Stimulated activated CD8-positive, alpha-beta memory T cell treated with anti-CD3 and anti-CD28 coated beads, Interleukin-7, amount 100 ng/mL, for 1 hour (primary cell): ENCODE results near the gene N4BP2L2.
"Not testable (repeated sequence)": the region's sequence is repeated elsewhere in the genome, so short reads cannot be mapped to it uniquely, and the experiment has no call there.

Experiments used
- DNase-seq, 2 donors: peaks; one replicate each; pipeline ENCODE4 v3.0.0-alpha.2; 2020; ENCODE audit warnings: low read depth in 2 of 2

The N4BP2L2 gene

DNA sequence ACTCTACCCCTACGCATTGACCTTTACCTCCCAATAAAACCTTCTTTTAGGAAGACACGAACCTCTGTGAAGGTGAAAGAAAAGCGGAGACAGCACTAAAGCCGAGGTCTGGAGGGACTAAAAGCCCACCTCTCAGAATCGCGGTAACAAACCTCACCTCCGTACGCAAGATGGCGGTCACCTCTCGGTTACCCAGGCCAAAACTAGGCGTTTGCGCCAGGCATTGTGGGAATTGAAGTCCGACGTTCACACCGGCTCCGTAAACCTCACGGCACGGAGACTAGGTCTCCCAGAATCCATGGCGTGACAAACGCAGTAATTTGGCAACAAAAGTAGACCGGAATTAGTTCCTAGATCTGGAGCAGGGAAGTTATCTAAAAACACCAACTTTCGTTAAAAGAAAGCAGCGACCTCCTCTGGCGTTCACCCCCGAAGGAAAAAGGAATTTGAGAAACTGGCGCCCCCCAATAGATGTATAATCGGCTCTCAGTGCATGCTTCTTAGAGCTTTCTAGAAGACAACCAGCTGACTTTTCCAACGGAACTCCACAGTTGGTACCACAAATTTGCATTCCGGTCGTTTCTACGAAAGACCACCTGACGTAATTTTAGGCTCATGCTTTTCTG, at the start of gene N4BP2L2:
Gene N4BP2L2 (minus strand): TSS at position 175 of the 626 bp plus-strand sequence. CDS start 1,768 bp downstream, outside the sequence.
- peak; percentile 74 to 77 for DNase-seq

DNA sequence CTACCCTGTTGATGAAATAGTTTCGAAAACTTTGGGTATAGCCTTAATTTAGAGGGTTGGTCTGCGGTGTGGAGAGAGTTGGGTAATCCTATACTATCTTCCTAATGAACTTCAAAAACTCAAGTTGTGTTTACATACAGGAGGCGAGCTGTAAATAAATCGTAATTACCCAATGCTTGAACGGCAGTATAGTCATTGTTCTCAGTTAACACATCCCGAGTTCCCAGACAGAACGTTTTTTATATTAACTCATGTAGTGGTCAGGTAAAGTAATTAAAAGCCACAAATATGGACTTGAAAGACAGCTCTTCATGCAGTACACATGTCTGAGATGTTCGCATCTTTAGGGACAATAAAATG, 49.2 kb upstream of the N4BP2L2 start:
- no peak for DNase-seq

DNA sequence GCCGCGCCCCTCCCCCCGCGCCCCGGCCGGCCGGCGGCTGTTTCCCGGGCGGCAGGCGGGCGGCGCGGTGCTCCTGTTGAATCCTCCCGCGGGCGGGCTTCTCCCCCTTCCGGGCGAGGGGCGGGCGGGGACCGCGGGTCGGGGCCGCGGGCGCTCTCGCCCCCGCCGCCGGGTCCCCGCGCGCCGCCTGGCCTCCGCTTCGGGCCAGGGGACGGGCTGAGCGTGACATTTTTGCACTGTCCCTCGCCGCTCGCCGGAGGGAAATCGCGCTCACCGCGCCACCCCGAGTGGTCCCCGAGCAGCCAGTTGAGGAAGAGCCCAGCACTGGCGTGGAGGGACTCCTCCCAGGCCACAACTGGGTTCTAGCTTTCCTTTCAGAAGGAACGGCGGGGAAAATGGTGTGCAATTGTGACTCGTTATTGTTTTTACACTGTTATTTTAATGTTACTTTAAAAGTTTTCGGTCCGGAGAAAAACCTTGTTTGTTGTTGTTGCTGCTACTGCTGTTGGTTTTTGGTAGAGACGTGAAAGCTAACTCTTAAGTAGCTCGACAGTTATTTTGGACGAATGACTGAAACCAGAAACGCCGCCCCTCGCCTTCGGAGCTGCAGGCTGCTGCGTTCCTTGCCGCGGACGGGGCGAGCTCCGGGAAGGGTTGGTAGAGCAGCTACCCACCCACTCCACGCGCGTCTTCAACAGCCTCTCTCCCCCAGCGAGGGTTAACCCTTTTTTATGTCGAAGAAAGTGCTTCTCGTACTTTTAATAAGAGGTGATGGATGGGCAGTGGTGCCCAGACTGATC, 48.6 kb upstream of the N4BP2L2 start:
- DNase-seq, result peak; percentile 2 to 25

DNA sequence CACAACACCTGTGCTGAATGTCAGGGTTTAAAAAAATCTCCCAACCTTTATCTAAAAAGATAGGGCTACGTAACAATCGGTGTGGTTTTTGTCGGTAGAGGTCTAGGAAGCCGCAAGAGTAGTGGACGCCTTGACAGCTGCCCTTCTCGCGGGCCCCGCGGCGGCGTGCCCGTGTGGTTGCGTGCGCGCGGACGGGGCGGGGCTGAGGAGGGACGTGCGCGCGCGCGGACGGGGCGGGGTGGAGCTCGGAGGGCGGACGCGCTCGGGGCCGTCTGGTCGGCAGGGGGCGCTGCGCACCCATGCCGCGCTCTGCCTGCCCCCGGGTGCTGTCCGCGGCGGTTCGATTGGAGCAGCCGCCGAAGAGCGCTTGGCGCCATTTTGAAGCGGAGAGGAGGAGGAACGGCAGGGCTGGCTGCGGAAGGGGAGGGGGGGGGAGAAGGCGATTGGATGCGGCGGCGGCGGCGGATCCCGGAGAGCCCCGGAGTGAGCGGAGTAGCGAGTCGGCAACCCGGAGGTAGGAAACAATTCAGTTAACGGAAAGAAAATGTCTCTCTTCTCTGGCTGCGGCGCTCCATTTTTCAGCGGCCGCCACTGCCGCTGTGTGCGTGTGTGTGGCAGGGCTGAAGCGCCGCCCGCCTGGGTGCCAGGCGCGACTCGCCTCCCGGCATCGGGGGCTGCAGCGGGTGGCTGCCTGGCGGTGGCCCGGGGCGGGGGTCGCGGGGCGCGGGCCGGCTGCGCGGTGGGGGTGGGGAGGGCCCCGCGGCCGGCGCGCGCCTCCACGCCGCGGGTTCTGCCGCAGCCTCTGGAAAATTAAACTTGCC, 47.7 kb upstream of the N4BP2L2 start, which contains the start of gene PDS5B:
Gene PDS5B (plus strand): TSS at position 373 of the 821 bp plus-strand sequence. CDS start 62,321 bp downstream, outside the sequence.
- DNase-seq, result peak; percentile 86 to 92

DNA sequence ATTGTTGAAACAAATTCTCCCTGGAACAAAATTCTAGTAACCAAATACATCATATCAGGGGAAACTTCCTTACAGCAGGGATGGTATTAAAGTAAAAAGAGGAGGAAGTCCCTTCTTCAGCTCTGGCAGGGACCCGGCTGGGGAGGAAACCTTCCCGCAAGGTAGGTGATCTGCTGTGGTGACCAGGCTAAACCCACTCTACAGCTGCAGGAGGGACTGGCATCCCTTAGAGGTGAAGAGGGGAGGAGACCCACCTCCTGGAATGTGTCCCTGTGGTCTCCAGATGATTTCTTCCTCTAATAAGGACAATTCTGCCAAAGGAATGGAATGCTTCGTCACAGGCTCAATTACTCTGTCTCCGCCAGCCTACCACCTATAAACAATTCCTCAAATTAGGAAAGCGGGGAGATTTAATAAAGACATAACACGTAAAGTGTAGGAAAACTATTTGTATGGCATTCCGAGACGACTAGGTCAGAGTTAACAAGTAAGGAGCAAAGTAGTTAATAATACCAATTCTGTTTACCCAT, 47.0 kb upstream of the N4BP2L2 start:
- no peak for DNase-seq

DNA sequence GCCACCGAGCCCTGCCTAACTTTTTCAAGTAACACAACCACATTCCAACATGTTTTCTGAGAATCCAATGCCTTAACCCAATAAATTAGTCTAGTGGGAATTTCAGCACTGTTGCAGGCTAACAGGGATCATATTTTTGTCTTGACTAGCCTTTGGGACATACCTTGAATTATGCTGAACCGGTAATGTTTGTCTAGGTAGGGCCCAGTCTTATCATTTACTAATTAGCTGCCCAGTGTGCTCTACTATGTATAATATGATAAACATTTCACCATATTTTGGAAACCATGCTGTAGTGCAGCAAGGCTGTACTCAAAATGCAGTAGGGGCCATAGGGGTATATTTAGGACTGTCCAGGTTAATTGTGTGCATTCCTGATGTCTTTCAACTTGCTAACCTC, 44.4 kb upstream of the N4BP2L2 start:
- DNase-seq, result no peak

DNA sequence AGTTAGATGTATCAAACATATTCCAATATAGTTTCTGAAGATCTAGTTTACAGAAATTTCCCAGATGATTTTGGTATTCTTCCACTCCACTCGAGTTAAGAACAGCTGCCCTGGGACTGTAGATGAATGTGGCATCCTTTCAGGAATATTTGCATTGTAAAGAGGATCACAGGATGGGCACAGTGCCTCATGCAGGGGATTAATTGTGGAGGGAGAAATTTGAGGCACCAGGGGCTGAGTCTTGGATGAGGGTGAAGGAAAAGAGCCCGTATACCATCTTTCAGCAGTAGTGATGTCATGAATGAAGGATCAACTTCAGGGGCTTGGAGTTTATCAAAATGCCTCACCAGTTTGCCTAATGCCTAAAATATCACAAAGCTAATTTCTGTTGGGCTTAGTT, 43.7 kb upstream of the N4BP2L2 start:
- no peak for DNase-seq

DNA sequence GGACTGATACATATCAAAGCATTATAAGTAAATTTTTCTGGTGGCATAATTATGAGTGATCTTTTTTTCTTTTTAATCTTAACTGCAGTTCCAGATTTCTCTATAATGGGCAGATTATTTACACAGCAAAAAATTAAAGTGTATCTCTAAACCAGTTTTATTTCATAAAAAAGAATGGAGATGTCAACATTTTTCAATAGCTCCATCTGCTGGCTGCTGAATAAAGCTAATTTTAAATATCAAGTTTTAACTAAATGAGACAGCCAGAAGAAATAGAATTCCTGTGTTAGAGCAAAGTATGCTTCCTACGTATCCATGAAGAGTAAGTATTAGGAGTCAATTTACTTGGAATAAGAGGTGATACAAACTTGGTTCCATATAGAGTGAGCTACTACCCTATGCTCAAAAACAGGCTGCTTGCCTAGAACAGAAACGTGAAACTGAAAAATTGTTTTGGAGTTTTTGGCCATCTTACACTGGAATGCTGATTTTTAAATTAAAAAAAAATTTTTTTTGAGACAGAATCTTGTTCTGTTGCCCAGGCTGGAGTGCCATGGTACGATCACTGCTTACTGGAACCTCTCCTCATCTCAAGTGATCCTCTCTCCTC, 42.7 kb upstream of the N4BP2L2 start:
- DNase-seq, result no peak

DNA sequence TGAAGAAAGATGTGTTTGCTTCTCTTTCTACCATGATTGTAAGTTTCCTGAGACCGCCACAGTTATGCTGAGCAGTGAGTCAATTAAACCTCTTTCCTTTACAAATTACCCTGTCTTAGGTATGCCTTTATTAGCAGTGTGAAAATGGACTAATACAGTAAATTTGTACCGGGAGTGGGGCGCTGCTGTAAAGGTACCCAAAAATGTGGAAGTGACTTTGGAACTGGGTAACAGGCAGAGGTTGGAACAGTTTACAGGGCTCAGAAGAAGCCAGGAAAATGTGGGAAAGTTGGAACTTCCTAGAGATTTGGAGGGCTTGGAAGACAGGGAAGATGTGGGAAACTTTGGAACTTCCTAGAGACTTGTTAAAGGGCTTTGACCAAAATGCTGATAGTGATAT, 38.4 kb upstream of the N4BP2L2 start:
- no peak for DNase-seq

DNA sequence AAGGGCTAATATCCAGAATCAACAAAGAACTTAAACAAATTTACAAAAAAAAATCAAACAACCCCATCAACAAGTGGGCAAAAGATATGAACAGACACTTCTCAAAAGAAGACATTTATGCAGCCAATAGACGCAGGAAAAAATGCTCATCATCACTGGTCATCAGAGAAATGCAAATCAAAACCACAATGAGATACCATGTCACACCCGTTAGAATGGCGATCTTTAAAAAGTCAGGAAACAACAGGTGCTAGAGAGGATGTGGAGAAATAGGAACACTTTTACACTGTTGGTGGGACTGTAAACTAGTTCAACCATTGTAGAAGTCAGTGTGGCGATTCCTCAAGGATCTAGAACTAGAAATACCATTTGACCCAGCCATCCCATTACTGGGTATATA, 37.1 kb upstream of the N4BP2L2 start:
- not testable (repeated sequence) for DNase-seq

DNA sequence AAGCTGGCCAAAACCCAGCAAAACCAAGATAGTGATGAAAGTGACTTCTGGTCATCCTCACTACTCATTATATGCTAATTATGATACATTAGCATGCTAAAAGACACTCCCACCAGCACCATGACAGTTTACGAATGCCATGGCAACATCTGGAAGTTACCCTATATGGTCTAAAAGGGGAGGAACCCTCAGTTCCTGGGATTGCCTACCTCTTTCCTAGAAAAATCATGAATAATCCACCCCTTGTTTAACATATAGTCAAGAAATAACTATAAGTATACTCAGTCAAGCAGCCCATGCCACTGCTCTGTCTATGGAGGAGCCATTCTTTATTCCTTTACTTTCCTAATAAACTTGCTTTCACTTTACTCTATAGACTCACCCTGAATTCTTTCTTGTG, 22.2 kb upstream of the N4BP2L2 start:
- not testable (repeated sequence) for DNase-seq

DNA sequence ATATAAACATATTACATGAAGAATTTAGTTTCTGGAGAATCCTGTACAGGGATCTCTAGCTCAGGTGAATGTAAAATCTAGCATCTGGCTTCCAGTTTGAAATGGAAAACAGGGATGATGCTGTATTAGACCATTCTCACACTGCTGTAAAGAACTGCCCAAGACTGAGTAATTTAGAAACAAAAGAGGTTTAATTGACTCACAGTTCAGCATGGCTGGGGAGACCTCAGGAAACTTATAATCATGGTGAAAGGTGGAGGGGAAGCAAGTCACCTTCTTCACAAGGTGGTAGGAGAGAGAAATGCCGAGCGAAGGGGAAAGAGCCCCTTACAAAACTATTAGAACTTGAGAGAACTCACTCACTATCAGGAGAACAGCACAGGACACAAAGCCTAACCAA, 17.0 kb upstream of the N4BP2L2 start:
- DNase-seq, result no peak

DNA sequence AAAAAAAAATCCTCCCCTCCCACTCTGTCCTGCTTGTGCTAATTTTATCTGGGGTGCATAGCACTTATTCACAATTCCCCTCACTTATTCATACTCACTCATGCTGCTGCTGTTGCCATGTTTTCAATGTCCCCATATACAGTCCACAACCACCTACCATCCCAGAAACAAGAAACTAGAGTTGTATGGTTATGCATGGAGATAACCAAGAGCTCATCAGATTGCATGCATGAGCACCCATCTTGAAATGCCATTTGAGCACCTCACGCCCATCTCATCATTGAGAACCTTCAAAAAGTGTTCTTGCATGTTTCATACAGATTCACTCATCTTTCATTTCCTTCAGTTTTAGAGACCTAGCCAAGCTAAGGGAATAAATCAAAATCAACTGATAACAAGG, 15.1 kb upstream of the N4BP2L2 start:
- DNase-seq, result no peak

DNA sequence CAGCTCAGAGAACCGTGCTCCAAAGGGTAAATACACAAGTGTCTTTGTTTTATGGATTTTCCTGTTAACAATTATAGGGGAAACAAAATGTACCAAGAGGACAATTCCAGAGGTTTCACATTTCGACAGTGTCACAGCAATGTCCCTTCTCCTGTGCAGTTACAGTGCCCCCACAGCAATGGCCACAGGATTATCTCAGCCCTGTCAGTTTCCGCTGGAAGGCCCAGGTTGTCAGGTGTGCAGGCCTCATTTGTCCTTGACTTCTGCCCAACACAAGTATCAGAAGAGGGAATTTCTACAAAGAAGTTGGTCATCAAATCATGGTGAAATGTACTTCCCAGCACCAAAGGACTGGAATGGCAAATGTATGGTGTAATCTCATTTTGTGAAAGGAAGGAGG, 11.2 kb upstream of the N4BP2L2 start:
- no peak for DNase-seq

DNA sequence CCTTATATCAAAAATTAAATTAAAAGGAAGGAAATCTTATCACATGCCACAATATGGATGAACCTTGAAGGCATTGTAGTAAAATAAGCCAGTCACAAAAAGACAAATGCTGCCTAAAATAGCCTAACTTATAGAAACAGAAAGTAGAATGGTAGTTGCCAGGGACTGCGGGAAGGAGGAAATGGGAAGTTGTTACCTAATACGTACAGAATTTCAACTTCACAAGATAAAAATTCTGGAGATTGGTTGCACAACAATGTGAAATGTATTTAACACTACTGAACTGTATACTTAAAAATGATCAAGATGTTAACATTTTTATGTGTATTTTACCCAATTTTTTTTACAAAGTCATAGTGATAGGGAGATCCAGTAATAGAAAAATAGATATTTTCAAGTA, 10.2 kb upstream of the N4BP2L2 start:
- DNase-seq, result no peak

DNA sequence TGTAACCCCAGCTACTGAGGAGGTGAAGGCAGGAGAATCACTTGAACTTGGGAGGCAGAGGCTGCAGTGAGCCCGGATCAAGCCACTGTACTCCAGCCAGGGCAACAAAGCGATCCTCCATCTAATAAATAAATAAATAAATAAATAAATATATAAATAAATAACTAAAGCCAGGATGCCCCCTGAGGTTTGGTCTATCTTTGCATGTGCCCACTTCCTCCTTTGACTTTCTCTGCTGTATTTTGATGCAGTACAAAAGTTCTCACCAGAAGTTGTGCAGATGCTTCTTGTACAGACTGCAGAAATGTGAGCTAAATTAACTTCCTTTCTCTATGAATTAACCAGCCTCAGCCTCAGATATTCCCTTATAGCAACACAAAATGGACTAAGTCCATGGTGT, 6.5 kb upstream of the N4BP2L2 start:
- DNase-seq, result no peak

DNA sequence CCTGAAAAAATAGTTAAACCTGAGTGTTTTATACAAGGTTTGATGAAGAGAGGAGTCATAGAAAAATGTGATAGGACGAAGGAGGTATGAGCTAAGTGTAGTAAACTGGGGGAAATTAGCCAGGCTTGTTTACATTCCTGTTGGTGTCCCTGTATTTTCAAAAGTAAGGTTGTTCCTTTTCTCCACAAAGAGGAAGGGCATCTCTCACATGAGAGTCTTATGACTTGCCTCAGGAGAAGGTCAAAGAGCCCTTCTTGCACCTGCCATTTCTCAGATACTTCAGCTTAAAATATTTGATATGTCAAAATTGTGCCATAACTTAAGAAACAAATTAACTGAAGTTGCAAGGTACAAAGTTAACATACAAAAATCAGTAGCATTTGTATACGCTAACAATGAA, 3.6 kb upstream of the N4BP2L2 start:
- no peak for DNase-seq

DNA sequence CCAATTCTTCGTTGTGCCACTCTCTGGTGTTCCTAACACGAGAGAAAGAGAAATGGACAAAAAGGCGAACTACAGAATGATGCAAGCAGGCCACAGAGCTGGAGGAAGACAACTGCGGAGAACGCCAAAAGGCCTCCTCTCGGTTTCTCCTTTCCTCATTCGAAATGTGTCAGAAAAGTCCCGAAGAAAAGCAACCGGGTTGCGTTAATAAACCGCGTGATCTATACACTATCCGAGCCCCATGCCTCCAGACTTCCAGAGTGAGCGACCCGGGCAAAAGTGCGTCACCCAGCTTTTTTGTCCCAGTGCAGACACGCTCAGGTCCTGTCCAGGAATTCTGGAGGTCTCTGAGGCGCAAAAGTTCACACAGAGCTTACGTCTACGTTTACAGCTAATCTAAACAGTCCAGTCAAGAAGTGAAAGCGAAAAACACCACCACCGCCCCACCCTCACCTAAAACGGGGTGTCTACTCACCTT, 413 bp downstream of the N4BP2L2 start:
- DNase-seq, result no peak

DNA sequence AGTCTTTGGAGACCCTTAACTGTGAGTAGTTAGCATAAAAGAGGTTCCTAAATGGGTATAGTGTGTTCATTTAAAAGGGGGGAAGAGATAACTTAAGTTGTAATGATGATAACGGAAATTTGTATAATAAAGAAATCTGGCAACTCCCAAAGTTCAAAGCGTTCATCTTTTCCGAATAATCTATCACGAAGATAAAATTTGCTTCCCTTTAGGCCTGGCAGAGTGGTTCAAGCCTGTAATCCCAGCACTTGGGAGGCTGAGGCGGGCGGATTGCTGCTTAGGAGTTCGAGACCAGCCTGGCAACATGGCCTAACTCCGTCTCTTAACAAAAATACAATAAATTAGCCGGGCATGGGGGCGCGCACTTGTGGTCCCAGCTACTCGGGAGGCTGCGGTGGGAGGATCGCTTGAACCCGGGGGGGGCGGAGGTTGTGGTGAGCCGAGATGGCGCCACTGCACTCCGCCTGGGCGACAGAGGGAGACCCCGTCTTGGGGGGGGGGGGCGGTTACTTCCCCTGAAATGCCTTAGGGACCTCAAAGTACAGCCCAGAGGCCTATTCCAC, 934 bp downstream of the N4BP2L2 start:
- peak in 1 of 2 donors; percentile 5 for DNase-seq

DNA sequence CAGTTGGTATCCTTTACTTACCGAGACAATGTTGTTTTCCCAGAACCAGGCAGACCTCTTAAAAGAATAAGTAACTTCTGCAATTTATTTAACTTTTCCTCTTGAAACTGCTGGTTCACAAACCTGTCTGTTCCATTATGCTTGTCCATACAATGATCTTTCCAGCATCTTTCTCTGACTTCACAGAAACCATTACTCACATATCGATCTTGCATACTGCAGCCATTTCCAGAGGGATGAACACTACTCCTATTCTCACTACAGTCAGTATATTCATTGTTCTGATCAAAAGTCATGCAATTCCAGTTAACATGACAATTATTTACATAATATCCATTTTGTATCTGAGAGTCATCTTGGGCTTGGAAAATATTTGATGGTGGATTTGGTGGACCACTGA, 2.8 kb downstream of the N4BP2L2 start:
- DNase-seq, result no peak

DNA sequence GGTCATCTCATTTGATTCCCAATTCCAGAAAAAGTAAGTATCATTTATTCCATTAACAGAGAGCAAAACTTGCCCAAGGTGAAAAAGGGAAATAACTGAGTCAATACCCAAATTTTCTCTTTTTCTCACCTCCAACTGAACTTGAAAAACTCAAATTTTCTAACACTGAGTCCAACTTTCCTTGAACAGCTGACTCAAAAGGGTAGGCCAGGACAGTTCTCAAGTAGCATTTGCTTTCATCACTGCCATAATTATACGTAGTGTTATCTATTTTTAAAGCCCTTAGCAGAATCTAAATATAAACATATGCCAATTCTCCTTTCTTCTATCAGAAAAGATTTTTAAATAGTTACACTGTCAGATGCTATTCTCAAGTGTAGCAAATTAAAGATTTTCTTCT, 3.5 kb downstream of the N4BP2L2 start:
- no peak for DNase-seq
